ENCODE results near the gene CFAP161.

The CFAP161 gene

GRCh38 chr15:81183439-81183775 lies 49.3 kb downstream of the CFAP161 start:
- no peak for DNase-seq (ENCODE audit: low read depth, low spot score)

- DNase-seq (ENCODE audit: low read depth, low spot score), result no peak
These were observed 50.1 kb downstream of the CFAP161 start for GRCh38 chr15:81184188-81184587.

- no peak for DNase-seq (ENCODE audit: low read depth, low spot score)
These were observed 51.7 kb downstream of the CFAP161 start for GRCh38 chr15:81185631-81186295.

- DNase-seq (ENCODE audit: low read depth, low spot score), result no peak
These were observed 54.3 kb downstream of the CFAP161 start for GRCh38 chr15:81188354-81188753.

DNA sequence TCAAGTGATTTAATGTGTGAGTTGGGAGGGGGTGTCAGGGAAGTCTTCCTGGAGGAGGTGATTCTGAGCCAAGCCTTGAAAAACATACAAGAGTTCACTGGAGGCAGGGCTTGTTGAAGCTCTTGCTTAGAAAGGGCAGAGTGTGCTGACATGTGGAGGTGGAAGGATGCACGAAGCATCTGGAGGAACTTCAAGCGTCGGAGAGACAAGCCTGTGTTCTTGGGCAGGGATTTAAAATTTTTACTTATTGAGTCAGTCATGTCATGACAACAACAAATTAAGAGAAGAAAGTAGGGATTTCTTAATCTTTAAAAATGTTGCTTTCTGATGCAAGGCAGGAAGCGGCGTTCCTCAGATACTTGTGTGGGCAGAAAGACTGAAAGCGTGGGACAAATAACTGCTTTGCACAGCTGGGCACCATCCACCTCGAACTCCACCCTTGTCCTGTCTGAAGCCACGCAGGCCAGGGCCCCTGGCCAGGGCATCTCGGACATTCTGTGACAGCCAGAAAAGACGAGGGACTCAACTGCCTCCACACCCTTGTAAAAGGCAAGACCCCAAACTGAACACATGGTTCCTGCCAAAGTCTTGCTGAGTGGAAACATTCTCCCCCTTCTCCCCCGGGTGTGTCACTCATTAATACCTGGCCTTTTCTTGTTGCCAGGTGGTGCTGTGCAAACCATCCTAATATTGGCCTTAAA lies 55.7 kb downstream of the CFAP161 start:
- no peak for DNase-seq (ENCODE audit: low read depth, low spot score)

GRCh38 chr15:81190922-81191507 lies 56.9 kb downstream of the CFAP161 start:
- no peak for DNase-seq (ENCODE audit: low read depth, low spot score)

DNA sequence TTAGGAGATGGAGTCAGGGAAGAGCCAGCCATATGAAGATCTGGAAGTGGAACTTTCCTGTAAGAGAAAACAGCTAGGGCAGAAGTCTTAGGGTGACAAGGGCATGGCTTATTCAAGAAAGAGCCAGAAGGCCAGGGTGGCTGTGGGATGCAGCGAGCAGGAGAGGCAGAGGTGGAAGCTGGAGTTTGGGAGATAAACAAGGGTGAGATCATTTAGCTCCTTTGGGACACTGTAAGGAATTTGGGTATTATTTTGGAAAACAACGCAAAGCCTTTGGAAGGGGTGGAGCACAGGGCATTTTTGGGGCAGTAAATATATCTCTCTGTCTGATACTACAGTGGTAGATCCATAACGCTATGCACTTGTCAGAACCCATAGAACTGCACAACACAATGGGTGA lies 57.6 kb downstream of the CFAP161 start:
- DNase-seq (ENCODE audit: low read depth, low spot score), result no peak

DNA sequence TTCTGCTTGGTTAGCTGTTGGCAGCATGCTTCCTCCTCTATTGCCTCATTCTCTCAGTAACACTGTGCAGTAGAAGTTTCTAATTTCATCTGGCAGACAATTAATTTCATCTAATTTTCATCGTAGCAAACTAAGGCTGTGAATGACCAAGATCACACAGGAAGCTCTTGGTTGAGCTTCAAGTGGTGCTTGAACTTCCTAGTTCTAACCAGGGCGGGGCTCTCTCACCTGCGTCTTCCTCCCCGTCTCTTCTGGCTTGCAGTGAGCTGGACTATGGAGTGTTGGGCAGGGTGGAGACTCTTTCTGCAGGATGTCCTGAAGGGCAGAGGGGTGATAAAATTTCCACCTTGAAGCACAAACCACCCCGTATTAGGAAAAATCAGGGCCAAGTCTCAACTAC lies 60.7 kb downstream of the CFAP161 start:
- no peak for DNase-seq (ENCODE audit: low read depth, low spot score)

DNA sequence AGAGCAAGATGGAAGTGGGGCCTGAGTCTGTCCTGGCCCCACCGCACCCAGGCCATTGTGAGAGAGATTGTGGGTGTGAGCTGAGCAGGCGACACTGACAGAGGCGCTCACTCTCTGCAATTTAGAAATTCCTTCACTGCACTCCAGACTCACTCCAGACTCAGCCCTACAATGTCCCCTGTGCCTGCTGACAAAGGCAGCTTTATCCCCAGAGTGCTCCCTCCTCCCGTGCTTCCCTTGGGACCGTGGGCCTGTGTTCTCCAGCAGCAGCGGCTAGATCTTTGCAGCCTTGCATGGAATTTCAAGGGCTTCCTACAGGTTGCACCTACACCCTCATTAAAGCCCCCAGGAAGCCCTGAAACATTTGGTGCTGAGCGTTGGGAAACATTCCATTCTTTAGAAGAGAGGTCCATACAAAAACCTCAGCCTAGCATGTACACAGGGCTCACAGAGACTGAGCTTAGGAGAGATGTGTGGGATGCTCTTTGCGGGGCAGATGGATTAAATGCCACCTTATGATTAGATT lies 61.3 kb downstream of the CFAP161 start:
- DNase-seq (ENCODE audit: low read depth, low spot score), result no peak

DNA sequence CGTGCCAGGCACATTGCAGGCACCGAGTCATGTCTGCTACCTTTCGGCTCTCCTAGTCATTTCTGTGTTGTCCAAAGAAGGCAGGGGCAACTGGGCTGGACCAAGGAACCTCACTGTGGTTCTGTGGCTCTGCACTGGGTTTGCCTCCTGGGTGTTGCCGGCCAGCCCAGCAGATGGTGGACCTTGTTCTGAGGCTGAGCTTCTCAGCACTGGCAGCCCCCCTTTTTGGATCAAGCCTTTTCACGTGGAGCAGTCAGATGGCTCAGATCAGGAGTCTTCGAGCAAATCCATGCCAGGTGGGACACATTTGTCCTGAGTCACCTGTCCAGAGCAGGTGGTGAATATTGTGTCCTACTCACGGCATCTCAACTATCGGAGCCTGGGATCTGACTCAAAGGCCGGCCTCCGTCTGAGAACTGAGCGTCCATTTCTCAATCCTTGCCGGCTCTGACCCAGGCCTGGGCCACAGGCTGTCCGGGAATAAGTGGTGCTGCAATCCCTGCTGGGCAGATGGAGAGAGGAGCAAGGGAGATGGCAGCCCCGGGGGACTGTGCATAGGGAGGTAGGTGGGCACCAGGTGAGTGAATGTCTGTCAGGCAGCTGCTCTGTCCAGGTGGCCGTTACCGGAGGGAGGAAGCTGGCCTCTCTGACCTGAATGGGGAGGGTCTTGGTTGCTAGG lies 62.6 kb downstream of the CFAP161 start, which contains the start of gene IL16:
Gene IL16, plus strand, starts transcription at position 304 of the 679 bp plus-strand sequence. CDS start 28,521 bp downstream, outside the sequence.
- DNase-seq (ENCODE audit: low read depth, low spot score), result no peak

DNA sequence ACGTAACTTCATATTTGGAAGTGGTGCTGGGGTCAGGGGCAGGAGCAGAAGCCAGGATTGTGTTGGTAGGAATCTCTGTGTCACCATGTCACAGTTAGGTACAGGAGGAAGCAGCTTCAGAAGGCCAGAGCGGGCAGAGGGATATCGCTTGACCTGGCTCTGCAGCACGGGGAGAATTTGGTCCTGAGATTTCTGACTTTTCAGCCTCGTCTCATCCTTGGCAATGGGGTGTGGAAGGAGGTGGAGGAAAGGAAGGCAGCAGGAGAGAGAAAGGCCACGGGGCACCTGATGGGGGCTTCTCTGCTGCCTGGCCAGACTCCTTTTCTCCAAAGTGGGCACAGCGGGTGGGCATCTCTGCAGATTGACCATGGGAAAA lies 63.2 kb downstream of the CFAP161 start:
- DNase-seq (ENCODE audit: low read depth, low spot score), result no peak

DNA sequence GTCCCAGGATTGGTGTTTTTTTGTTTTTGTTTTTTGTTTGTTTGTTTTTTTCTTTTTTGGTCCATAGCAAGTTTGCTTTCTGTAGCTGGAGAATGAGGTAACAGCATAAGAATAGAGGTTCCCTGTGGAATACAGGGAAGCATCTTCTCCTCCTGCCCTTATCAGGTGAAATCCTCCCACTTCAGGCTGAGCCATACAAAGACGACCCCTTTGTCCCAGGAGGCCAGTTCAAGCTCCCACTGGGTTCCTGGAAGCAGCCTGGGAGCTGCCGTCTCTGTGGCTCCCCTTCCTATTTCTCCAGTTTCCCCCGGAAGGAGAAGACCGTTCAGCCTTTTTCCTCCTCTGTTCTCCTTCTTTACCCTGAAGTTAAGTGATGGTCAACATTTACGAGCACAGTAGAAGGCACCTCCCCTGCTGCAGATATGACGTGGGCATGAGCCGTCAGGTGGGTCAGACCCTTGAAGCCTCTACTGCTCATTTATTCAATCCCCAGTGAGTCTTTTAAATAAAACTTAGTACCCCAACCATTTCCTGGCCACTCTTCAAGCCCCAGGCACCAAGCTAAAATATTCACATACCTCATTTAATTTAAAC lies 63.7 kb downstream of the CFAP161 start:
- no peak for DNase-seq (ENCODE audit: low read depth, low spot score)
